HG02981 (cell line): ENCODE data around the gene VPS26C.

Experiments used
- ATAC-seq: cut with Tn5 transposase; IDR thresholded peaks from one replicate; pipeline ENCODE4 v1.9.1; 2021; ENCODE audit warnings: mild to moderate bottlenecking, moderate library complexity; ENCODE audit not compliant: unreplicated experiment

VPS26C gene

GRCh38 chr21:37266515-37267221 is 466 bp downstream of the VPS26C start:
- peak; percentile 0 for ATAC-seq

DNA sequence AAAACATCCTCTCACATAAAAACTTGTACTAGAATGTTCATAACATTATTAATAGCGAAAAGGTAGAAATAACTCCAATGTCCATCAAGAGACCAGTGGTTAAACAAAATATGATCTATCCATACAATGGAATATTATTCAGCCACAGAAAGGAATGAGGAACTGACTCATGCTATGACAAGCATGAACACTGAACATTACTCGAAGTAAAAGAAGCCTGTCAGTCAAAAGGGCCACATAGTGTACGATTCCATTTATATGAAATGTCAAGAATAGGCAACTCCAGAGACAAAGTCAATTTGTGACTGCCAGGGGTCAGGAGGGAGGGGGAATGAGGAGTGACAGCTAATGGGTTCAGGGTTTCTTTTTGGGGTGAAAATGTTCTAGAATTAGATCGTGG is 2.3 kb downstream of the VPS26C start:
- no peak for ATAC-seq

- no peak for ATAC-seq
Observed at GRCh38 chr21:37263827-37264600, 3.1 kb downstream of the VPS26C start.

DNA sequence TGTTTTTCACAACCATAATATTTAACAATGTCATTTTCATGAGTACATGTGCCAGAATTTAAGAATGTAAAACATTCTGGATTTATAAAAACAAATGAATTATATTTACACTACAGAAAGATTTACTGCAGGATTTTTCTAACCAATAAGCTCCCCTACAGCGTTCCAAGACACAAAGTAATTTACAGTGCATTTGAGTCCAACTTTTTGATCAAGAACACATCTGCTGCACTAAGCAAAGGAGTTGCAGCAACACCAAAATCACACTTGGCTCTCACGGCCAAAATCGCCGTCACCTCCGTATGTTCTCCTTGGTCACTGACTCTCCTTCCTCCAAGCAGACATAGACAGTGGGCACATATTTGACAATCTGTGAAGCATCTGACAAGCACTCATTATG is 7.7 kb downstream of the VPS26C start:
- no peak for ATAC-seq

DNA sequence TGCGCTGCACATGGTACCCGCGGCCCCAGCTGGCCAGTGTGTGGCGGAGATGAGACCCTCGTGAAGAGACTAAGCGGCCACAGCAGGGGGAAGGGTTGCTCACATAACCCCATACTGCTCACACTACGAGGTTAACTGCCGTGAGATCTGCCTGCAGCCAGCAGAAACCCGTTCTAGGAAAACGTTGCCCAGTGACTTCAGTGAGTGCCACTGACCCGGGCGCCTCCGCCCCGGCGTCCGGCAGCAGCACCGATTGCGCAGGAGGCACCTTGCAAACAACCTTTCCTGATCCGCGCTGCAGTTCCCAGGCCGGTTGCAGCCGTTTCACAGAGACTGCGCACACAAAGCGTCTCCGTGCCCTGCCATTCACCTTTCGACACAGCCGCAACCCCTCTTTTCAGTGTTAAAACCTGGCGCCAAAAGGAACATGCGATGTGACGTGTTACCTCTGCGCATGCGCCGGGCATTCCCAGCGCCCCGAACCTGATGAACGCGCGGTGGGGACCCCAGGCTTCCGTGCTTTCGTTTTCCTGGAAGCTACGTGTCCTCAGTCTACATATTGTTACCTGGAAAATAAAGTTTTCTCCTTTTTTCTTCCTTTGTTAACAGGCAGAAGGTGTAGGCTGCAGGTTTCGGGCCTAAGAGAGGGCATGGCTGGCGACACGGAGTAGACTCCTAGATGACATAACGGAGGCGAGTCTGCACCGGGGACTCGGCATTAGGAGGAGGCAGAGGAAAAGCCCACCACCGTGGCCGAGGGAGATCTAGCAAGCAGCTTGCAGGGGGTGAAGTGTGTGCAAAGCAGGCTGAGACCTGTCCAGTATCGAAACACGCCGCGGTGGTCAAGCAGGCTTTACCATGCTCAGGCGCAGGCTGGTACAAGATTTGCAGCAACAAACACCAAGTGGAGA is 8.9 kb downstream of the VPS26C start:
- peak; percentile 58 for ATAC-seq

DNA sequence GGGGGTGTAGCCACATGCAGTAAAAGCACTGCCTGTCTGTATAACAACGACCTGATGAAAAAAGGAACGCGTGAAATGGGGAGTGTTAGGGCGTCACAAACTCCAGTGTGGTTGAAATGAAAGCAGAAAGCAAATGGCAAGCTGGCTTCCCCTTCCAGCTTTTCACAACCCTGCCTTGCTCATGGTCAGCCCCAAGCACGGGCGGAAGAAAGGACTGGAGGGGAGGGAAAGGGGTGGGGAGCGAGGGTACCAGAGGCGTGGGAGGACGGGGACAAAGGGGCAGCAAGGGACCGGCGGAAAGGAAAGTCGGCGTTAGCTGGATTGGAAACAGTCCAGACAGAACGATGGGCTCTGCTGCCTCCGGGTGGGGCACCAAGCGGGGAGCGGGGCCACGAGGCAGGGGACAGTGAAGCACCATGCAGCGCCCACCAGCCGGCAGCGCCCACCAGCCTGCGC is 9.6 kb downstream of the VPS26C start:
- peak; percentile 29 for ATAC-seq

- no peak for ATAC-seq
Observed at GRCh38 chr21:37253991-37254390, 13.1 kb downstream of the VPS26C start.

- no peak for ATAC-seq
Observed at GRCh38 chr21:37251294-37251634, 15.9 kb downstream of the VPS26C start.

DNA sequence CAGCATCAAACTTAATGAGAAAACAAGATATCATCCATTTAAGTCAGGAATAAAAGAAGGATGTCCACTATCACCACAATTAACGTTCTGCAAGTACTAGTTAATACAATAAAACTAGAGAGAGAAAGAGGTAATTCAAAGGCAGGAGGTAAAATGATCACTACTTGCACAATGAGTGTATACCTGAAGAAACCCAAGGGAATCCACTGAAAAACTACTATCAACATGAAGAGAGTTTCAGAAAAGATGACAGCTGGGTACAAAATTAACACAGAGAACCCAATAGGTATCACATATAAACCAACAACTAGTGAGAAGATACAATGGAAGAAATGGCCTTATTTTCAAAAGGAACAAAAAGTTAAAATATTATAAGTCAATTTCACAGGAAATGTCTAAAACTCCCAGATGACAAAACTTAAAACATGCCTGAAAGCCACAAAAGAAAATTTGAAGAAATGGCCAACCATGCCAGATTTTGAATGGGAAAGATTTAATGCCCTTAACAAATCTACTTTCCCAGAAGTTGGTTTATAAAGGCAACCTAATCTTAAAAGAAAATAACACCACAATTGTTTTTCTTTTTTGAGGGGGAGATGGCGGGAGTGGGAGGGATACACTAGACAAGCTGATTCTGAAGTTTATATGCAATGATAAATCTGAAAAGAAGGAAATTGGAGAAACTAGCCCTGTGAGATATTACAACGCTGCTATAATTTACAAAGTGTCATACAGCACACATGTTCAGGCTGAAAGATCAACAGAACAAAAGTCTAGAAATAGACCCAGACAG is 17.8 kb downstream of the VPS26C start:
- ATAC-seq, result no peak

DNA sequence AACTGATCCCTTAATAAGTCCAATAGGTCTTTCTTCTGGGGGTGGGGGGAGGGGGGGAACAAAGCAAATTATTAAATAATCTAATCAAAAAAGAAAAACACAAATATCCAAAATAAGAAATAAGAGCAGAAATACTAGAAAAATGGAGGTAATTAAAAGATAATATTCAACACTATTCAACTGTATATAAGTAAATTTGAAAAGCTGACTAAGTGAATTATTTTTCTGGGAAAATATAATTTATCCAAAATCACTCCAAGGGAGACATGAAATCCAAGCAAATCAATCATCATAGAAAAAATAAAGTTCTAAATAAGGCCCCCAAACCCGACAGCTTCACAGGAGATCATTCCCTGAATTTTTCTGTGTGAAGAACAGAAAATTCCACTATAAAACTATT is 18.8 kb downstream of the VPS26C start:
- ATAC-seq, result no peak

GRCh38 chr21:37245151-37245550 is 22.0 kb downstream of the VPS26C start:
- ATAC-seq, result no peak

- ATAC-seq, result no peak
Observed at GRCh38 chr21:37244501-37245095, 22.5 kb downstream of the VPS26C start.

DNA sequence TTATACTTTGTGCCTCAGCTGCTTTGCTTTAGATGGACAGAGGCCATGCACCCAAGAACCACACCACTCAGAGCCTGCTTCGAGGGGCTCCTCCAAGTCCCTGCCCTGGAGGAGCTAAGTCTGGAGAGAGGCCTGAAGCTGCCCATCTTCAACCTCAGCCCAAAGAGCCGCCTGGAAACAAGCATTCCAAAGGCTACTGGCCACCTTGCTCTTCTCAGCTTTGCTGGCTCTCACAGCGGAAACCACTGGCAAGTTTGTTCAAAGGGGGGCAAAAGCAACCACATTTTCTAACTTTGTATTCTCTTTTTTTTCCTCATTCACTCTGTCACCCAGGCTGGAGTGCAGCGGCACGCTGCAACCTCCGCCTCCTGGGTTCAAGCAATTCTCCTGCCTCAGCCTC is 23.2 kb downstream of the VPS26C start:
- ATAC-seq, result no peak

DNA sequence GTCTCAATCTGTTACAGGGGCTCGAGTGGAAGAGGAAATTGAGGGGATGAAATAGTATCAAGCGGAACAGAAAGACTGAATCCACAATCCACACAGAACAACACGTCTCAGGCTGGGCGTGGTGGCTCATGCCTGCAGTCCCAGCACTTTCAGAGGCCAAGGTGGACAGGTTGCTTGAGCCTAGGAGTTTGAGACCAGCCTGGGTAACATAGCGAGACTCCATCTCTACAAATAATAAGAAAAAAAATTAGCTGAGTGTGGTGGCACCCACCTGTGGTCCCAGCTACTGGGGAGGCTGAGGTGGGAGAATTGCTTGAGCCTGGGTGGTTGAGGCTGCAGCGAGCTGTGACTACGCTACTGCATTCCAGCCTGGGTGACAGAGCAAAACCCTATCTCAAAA is 25.7 kb downstream of the VPS26C start:
- ATAC-seq, result no peak

DNA sequence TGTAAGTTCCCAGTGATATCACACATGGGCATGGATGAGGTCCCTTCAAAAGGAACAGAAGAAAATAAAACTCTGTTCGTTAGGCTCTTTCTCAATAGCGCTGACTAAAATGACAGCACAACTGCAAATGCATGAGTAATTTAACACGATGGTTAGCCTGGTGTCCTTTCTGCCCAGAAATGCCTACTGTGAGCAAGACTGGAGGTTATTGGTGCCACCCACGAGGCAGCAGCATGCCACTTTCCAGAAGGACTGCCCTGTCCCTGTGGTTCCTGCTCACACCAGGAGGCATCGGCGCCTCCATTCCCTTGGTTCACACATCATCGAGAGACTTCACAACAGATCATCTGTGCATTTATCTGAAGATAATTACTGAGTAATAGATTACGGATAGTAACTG is 26.2 kb downstream of the VPS26C start:
- ATAC-seq, result no peak

GRCh38 chr21:37237764-37238163 is 29.4 kb downstream of the VPS26C start:
- no peak for ATAC-seq

DNA sequence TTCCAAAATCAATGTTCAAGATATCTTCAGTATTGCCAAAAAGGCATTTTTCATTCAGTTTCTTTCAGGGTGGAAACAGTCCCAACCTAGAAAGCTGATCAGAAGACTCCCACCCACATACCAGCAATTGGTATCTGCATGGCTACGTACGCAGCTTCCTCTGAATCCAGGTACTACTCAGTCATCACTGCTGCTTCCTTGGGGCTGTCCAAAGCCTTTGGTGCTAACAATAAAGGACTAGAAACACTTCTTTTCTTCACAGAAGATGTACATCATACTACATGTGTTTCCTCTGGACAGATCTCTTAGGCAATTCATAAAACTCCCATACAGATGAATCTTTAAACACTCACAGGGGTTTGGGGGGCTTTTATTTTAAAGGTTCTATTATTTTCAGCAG is 29.8 kb downstream of the VPS26C start:
- ATAC-seq, result no peak

DNA sequence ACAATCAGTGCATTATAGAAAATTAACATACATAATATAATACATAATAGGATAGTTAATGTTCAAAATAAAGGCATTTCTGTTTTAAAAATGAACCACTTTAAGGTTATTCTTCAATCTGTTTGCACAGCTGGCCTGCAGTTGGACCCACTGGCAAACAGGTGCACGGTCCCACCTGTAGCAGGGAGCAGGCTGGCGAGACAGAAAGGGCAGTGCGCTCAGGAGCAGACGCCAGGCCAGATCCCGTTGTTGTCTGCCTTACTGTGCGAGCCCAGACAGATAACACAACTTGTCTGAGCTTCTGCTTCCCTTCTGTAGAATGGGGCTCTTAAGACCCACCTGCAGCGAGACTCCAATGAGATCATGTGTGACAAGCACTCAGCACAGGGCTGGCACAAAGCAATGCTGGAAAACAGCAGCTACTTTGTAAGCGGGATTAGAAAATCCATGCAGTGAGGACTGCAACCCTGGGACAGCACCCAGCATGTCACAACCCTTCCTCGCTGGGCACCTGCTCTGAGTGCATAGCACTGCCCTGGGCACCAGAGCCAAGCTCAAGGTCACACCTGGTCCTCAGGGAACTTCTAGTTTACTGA is 33.5 kb downstream of the VPS26C start:
- no peak for ATAC-seq

GRCh38 chr21:37232274-37233018 is 34.7 kb downstream of the VPS26C start:
- ATAC-seq, result no peak
